ENCODE results near the gene LRRC8A.

The LRRC8A gene

DNA sequence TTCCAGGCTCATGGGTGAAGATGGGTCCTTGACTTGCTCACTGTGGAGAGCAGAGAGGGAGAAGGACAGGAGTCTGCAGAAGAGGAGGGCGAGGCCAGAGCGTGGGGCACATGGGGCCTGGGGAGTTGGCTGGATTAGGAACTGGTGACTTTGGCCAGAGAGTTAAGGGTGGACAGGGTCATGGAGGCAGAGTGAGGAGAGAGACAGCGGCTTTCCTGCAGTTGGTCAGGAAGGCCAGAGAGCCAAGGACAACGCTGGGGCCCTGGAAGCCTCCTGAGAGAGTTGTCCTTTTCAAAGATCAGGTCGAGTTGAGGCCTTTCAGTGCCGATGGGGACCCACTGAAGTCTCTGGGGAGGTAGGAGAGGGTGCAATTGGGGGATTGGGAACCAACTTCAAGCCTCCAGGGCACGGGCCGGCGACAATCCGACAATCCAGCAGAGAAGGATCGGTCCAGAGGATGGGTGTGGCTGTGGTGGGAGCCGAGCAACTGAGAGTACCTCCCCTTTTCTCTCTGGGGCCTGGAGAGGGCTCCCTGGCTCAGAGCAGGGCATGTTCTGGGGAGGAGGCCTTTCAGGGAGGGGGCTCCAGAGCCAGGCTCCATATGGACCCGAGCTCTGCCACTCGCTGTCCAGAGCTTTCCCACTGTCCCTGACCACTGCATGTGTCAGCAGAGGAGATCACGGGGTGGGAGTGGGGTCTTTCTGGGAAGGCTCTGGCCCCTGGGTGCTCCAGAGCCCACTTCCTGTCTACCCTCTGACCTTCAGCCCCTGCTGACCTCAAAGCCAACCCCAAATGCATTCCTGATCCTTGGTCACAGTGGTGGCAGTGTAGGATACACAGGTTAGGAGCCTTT, 31.3 kb downstream of the LRRC8A start:
- CTCF ChIA-PET = interaction anchor here (2.1 to 4.8 kb wide), 3 partner anchors 13 to 15 kb away, joined by 6 to 42 read pairs (median 13); no protein-coding TSS in a partner anchor
- no peak overlapping the region for H3K4me3 ChIP-seq (ENCODE audit: low read depth, low read length)
- no peak for DNase-seq (ENCODE audit: low read depth, low spot score)
- POLR2A ChIA-PET = interaction anchor here (0.6 to 1.1 kb wide), 2 partner anchors 9 to 35 kb away, joined by 3 to 4 read pairs; no protein-coding TSS in a partner anchor
- TF ChIP-seq, protein P1, sequence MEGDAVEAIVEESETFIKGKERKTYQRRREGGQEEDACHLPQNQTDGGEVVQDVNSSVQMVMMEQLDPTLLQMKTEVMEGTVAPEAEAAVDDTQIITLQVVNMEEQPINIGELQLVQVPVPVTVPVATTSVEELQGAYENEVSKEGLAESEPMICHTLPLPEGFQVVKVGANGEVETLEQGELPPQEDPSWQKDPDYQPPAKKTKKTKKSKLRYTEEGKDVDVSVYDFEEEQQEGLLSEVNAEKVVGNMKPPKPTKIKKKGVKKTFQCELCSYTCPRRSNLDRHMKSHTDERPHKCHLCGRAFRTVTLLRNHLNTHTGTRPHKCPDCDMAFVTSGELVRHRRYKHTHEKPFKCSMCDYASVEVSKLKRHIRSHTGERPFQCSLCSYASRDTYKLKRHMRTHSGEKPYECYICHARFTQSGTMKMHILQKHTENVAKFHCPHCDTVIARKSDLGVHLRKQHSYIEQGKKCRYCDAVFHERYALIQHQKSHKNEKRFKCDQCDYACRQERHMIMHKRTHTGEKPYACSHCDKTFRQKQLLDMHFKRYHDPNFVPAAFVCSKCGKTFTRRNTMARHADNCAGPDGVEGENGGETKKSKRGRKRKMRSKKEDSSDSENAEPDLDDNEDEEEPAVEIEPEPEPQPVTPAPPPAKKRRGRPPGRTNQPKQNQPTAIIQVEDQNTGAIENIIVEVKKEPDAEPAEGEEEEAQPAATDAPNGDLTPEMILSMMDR (IDR thresholded peaks at IDR 0.05; ENCODE audit: insufficient read depth, low read length, missing control alignments) = no peak

DNA sequence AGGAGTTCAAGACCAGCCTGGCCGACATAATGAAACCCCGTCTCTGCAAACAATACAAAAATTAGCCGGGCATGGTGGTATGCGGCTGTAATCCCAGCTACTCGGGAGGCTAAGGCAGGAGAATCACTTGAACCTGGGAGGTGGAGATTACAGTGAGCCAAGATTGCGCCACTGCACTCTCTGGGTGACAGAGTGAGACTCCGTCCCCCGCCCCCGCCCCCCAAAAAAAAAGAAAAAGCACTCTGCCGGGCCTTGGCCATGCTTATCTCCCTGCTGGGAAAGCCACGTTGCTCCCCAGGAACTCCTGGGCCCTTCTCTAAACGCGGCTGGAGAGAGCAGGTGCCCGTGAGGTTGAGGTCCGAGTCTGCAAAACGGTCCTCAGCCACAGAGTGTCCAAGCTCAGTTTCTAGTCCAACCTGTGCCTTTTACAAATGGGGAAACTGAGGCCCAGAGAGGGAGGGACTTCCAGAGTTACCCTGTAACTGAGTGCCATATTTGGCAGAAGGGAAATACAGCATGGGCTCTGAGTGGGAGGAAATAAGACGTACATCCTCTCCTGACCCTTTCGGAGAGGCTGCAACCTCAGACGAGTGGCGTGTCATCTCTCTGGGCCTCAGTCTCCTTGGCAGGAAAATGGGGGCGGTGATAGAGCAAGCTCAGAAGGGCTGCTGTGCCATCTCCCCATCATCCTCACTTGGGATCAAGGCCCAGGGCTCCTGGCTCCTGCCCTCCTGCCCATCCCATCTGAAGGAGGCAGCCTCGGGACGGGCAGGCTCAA, 32.3 kb downstream of the LRRC8A start:
- POLR2A ChIA-PET = interaction anchor here (0.6 kb wide), 1 partner anchor 34 kb away, joined by 3 read pairs; no protein-coding TSS in a partner anchor
- TF ChIP-seq, protein P1 (IDR thresholded peaks at IDR 0.05; ENCODE audit: insufficient read depth, low read length, missing control alignments) = no peak
- no peak for DNase-seq (ENCODE audit: low read depth, low spot score)
- CTCF ChIA-PET = interaction anchor here (4.8 kb wide), 1 partner anchor 12 kb away, joined by 42 read pairs; no protein-coding TSS in a partner anchor
- H3K4me3 ChIP-seq (ENCODE audit: low read depth, low read length) = no peak overlapping the region

DNA sequence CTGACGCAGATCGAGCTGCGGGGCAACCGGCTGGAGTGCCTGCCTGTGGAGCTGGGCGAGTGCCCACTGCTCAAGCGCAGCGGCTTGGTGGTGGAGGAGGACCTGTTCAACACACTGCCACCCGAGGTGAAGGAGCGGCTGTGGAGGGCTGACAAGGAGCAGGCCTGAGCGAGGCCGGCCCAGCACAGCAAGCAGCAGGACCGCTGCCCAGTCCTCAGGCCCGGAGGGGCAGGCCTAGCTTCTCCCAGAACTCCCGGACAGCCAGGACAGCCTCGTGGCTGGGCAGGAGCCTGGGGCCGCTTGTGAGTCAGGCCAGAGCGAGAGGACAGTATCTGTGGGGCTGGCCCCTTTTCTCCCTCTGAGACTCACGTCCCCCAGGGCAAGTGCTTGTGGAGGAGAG, 34.3 kb downstream of the LRRC8A start:
- CTCF ChIA-PET = interaction anchor here (1.5 to 4.8 kb wide), 3 partner anchors 10 to 50 kb away, joined by 3 to 42 read pairs (median 4); no protein-coding TSS in a partner anchor
- DNase-seq (ENCODE audit: low read depth, low spot score) = no peak
- H3K4me3 ChIP-seq (ENCODE audit: low read depth, low read length) = no peak overlapping the region
- TF ChIP-seq, protein P1 (IDR thresholded peaks at IDR 0.05; ENCODE audit: insufficient read depth, low read length, missing control alignments) = no peak
- POLR2A ChIA-PET = interaction anchor here (0.7 kb wide), 1 partner anchor 14 kb away, joined by 3 read pairs; no protein-coding TSS in a partner anchor

DNA sequence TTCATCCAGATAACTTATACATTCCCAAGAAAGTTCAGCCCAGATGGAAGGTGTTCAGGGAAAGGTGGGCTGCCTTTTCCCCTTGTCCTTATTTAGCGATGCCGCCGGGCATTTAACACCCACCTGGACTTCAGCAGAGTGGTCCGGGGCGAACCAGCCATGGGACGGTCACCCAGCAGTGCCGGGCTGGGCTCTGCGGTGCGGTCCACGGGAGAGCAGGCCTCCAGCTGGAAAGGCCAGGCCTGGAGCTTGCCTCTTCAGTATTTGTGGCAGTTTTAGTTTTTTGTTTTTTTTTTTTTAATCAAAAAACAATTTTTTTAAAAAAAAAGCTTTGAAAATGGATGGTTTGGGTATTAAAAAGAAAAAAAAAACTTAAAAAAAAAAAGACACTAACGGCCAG, 34.8 kb downstream of the LRRC8A start:
- CTCF ChIA-PET = interaction anchor here (1.5 to 4.8 kb wide), 2 partner anchors 10 to 51 kb away, joined by 3 to 42 read pairs; no protein-coding TSS in a partner anchor

DNA sequence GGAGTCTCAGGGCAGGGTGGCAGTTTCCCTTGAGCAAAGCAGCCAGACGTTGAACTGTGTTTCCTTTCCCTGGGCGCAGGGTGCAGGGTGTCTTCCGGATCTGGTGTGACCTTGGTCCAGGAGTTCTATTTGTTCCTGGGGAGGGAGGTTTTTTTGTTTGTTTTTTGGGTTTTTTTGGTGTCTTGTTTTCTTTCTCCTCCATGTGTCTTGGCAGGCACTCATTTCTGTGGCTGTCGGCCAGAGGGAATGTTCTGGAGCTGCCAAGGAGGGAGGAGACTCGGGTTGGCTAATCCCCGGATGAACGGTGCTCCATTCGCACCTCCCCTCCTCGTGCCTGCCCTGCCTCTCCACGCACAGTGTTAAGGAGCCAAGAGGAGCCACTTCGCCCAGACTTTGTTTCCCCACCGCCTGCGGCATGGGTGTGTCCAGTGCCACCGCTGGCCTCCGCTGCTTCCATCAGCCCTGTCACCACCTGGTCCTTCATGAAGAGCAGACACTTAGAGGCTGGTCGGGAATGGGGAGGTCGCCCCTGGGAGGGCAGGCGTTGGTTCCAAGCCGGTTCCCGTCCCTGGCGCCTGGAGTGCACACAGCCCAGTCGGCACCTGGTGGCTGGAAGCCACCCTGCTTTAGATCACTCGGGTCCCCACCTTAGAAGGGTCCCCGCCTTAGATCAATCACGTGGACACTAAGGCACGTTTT, 35.4 kb downstream of the LRRC8A start:
- DNase-seq (ENCODE audit: low read depth, low spot score) = no peak
- no peak overlapping the region for H3K4me3 ChIP-seq (ENCODE audit: low read depth, low read length)
- ChIA-PET CTCF (interaction anchor here (1.5 to 4.8 kb wide), 2 partner anchors 9 to 51 kb away, joined by 3 to 42 read pairs; no protein-coding TSS in a partner anchor), POLR2A (interaction anchor here (0.7 kb wide), 1 partner anchor 15 kb away, joined by 3 read pairs; no protein-coding TSS in a partner anchor)
- TF ChIP-seq, protein P1 (IDR thresholded peaks at IDR 0.05; ENCODE audit: insufficient read depth, low read length, missing control alignments) = no peak

More for the DNA sequence above, 34.8 kb downstream of the LRRC8A start:
- POLR2A ChIA-PET = interaction anchor here (0.7 kb wide), 1 partner anchor 15 kb away, joined by 3 read pairs; no protein-coding TSS in a partner anchor
- DNase-seq (ENCODE audit: low read depth, low spot score) = no peak
- no peak overlapping the region for H3K4me3 ChIP-seq (ENCODE audit: low read depth, low read length)
- TF ChIP-seq, protein P1 (IDR thresholded peaks at IDR 0.05; ENCODE audit: insufficient read depth, low read length, missing control alignments) = no peak
